Mesenchymal stem cell (in vitro differentiated cells and primary cell): Measurements from ENCODE around the gene DNMT3L.
"Not testable (repeated sequence)": the region's sequence is repeated elsewhere in the genome, so short reads cannot be mapped to it uniquely, and the experiment has no call there.

Source experiments
- DNase-seq: peaks from one replicate; pipeline ENCODE4 v3.0.0-alpha.2; 2013
- H2AFZ ChIP-seq: one replicate; pipeline ENCODE4 v1.6.1; 2013; ENCODE audit warnings: low read depth, mild to moderate bottlenecking, control low read depth, inconsistent platforms, low read length, moderate library complexity
- H2AK5ac ChIP-seq: 2 replicates; pipeline ENCODE4 v1.6.1; 2013; ENCODE audit warnings: low read length, moderate library complexity, mild to moderate bottlenecking, inconsistent platforms; ENCODE audit not compliant: severe bottlenecking
- H2BK120ac ChIP-seq: one replicate; pipeline ENCODE4 v1.6.1; 2013; ENCODE audit warnings: low read depth, mild to moderate bottlenecking, inconsistent platforms, low read length, moderate library complexity
- H2BK12ac ChIP-seq, 2 experiments: one replicate each; pipeline ENCODE4 v1.6.1; 2013; ENCODE audit warnings: inconsistent platforms in 2 of 2, low read length in 2 of 2, mild to moderate bottlenecking in 2 of 2, moderate library complexity in 2 of 2, control low read depth in 1 of 2
- H2BK15ac ChIP-seq: one replicate; pipeline ENCODE4 v1.6.1; 2013; ENCODE audit warnings: mild to moderate bottlenecking, low read depth, inconsistent platforms; ENCODE audit not compliant: poor library complexity, severe bottlenecking
- H2BK5ac ChIP-seq: 2 replicates; pipeline ENCODE4 v1.6.1; 2013; ENCODE audit warnings: low read depth, mild to moderate bottlenecking, low read length, control low read depth, inconsistent platforms; ENCODE audit not compliant: poor library complexity, severe bottlenecking
- H3K14ac ChIP-seq, 2 experiments: one replicate each; pipeline ENCODE4 v1.6.1; 2013; ENCODE audit warnings: inconsistent platforms in 2 of 2, low read length in 2 of 2, control low read depth in 1 of 2, mild to moderate bottlenecking in 1 of 2, moderate library complexity in 1 of 2
- H3K18ac ChIP-seq, 2 experiments: one replicate each; pipeline ENCODE4 v1.6.1; 2013; ENCODE audit warnings: inconsistent platforms in 2 of 2, low read length in 2 of 2, control low read depth in 1 of 2, low read depth in 1 of 2, mild to moderate bottlenecking in 1 of 2
- H3K23ac ChIP-seq, 2 experiments: one replicate each; pipeline ENCODE4 v1.6.1; 2013; ENCODE audit warnings: inconsistent platforms in 2 of 2, low read length in 2 of 2, mild to moderate bottlenecking in 2 of 2, moderate library complexity in 2 of 2, control low read depth in 1 of 2
- H3K27ac ChIP-seq: 2 replicates; pipeline ENCODE4 v1.5.1; 2013; ENCODE audit warnings: mild to moderate bottlenecking, moderate library complexity, low read length, control low read depth, inconsistent platforms; ENCODE audit not compliant: poor library complexity, severe bottlenecking
- H3K27me3 ChIP-seq, 2 experiments: 2 replicates each; pipeline versions ENCODE4 v1.6.1 to v1.7.0; 2013; ENCODE audit warnings: low read length in 2 of 2, mild to moderate bottlenecking in 2 of 2, moderate library complexity in 2 of 2, control low read depth in 1 of 2, inconsistent platforms in 1 of 2; ENCODE audit not compliant: control insufficient read depth in 1 of 2, insufficient read depth in 1 of 2
- H3K36me3 ChIP-seq, 2 experiments: 2 replicates each; pipeline versions ENCODE4 v1.6.1 to v1.7.0; 2013; ENCODE audit warnings: low read length in 2 of 2, control low read depth in 1 of 2, inconsistent platforms in 1 of 2, low read depth in 1 of 2, mild to moderate bottlenecking in 1 of 2; ENCODE audit not compliant: insufficient read depth in 2 of 2, control insufficient read depth in 1 of 2
- H3K4ac ChIP-seq, 2 experiments: one replicate each; pipeline ENCODE4 v1.6.1; 2013; ENCODE audit warnings: inconsistent platforms in 2 of 2, low read length in 2 of 2, mild to moderate bottlenecking in 2 of 2, moderate library complexity in 2 of 2, control low read depth in 1 of 2, low read depth in 1 of 2
- H3K4me1 ChIP-seq: 2 replicates; pipeline ENCODE4 v1.6.1; 2013; ENCODE audit warnings: low read depth, low read length, control low read depth; ENCODE audit not compliant: control insufficient read depth, insufficient read depth
- H3K4me2 ChIP-seq: 2 replicates; pipeline ENCODE4 v1.6.1; 2013; ENCODE audit warnings: low read length, mild to moderate bottlenecking, inconsistent platforms; ENCODE audit not compliant: poor library complexity, severe bottlenecking
- H3K4me3 ChIP-seq, 2 experiments: 2 replicates each; pipeline versions ENCODE4 v1.5.1 to v1.7.0; 2013; ENCODE audit warnings: low read length in 2 of 2, mild to moderate bottlenecking in 2 of 2, control low read depth in 1 of 2, low read depth in 1 of 2; ENCODE audit not compliant: insufficient read depth in 1 of 2
- H3K79me1 ChIP-seq: replicated peaks from 2 replicates; pipeline ENCODE4 v1.6.1; 2013; ENCODE audit warnings: mild to moderate bottlenecking, control low read depth, low read length, inconsistent platforms; ENCODE audit not compliant: poor library complexity, severe bottlenecking
- H3K9ac ChIP-seq: 2 replicates; pipeline ENCODE4 v1.7.0; 2013; ENCODE audit warnings: mild to moderate bottlenecking, low read length, moderate library complexity
- H3K9me3 ChIP-seq: 2 replicates; pipeline ENCODE4 v1.7.0; 2013; ENCODE audit warnings: mild to moderate bottlenecking, low read length; ENCODE audit not compliant: control insufficient read depth
- H4K8ac ChIP-seq: one replicate; pipeline ENCODE4 v1.6.1; 2013; ENCODE audit warnings: inconsistent platforms, mild to moderate bottlenecking, low read length, moderate library complexity
- H4K91ac ChIP-seq: one replicate; pipeline ENCODE4 v1.6.1; 2013; ENCODE audit warnings: mild to moderate bottlenecking, low read length, inconsistent platforms
- WGBS: methylation state at CpG from one replicate; pipeline ENCODE4 v1.1.7; 2013; ENCODE audit warnings: mixed read lengths; 5-methylcytosine and 5-hydroxymethylcytosine counted together

The DNMT3L gene

GRCh38 chr21:44229561-44229960, 32.1 kb downstream of the DNMT3L start:
- H3K14ac ChIP-seq, DNase-seq, H2BK12ac ChIP-seq, H2AK5ac ChIP-seq, H3K79me1 ChIP-seq, H4K8ac ChIP-seq, H3K23ac ChIP-seq, H4K91ac ChIP-seq, H2BK120ac ChIP-seq, H3K9me3 ChIP-seq, H2AFZ ChIP-seq, H2BK15ac ChIP-seq, H3K27ac ChIP-seq, H3K27me3 ChIP-seq, H3K4me1 ChIP-seq, H3K9ac ChIP-seq, H3K4me2 ChIP-seq, H3K4ac ChIP-seq, H3K4me3 ChIP-seq, H2BK5ac ChIP-seq, H3K18ac ChIP-seq, H3K36me3 ChIP-seq: not testable (repeated sequence)
- WGBS, result no CpG with 5 or more reads among the region's 22 CpGs

- not testable (repeated sequence) for H2BK12ac ChIP-seq, H3K14ac ChIP-seq
- no CpG with 5 or more reads among the region's 13 CpGs for WGBS
Measured at GRCh38 chr21:44228109-44228508, 33.6 kb downstream of the DNMT3L start.

GRCh38 chr21:44227614-44228013, 34.1 kb downstream of the DNMT3L start:
- DNase-seq, result not testable (repeated sequence)

More at GRCh38 chr21:44228109-44228508, 33.6 kb downstream of the DNMT3L start:
- not testable (repeated sequence) for H4K8ac ChIP-seq, H4K91ac ChIP-seq, H2BK5ac ChIP-seq, H3K18ac ChIP-seq, H3K27ac ChIP-seq, H2BK120ac ChIP-seq, H3K4me2 ChIP-seq, H3K9ac ChIP-seq, H3K27me3 ChIP-seq, H2BK15ac ChIP-seq, DNase-seq, H3K36me3 ChIP-seq, H3K4me3 ChIP-seq, H2AFZ ChIP-seq, H3K4me1 ChIP-seq, H3K4ac ChIP-seq, H3K23ac ChIP-seq, H3K9me3 ChIP-seq, H3K79me1 ChIP-seq, H2AK5ac ChIP-seq

GRCh38 chr21:44225605-44226004, 36.1 kb downstream of the DNMT3L start:
- not testable (repeated sequence) for H3K4me3 ChIP-seq, H3K36me3 ChIP-seq, DNase-seq, H2BK12ac ChIP-seq, H3K18ac ChIP-seq, H2AK5ac ChIP-seq, H3K9me3 ChIP-seq, H3K4me2 ChIP-seq, H4K8ac ChIP-seq, H2BK120ac ChIP-seq, H3K14ac ChIP-seq, H3K79me1 ChIP-seq, H2BK15ac ChIP-seq, H3K4me1 ChIP-seq, H3K4ac ChIP-seq, H3K27ac ChIP-seq, H2BK5ac ChIP-seq, H2AFZ ChIP-seq, H3K23ac ChIP-seq, H3K27me3 ChIP-seq, H4K91ac ChIP-seq, H3K9ac ChIP-seq
- no CpG with 5 or more reads among the region's 6 CpGs for WGBS

More at GRCh38 chr21:44227614-44228013, 34.1 kb downstream of the DNMT3L start:
- H2AK5ac ChIP-seq, H2BK15ac ChIP-seq, H3K36me3 ChIP-seq, H3K18ac ChIP-seq, H3K9ac ChIP-seq, H3K14ac ChIP-seq, H3K4me2 ChIP-seq, H2AFZ ChIP-seq, H3K79me1 ChIP-seq, H4K8ac ChIP-seq, H3K27me3 ChIP-seq, H3K4me3 ChIP-seq, H3K4me1 ChIP-seq, H2BK120ac ChIP-seq, H3K9me3 ChIP-seq, H2BK5ac ChIP-seq, H3K23ac ChIP-seq, H2BK12ac ChIP-seq, H3K27ac ChIP-seq, H4K91ac ChIP-seq, H3K4ac ChIP-seq: not testable (repeated sequence)
- no CpG with 5 or more reads among the region's 9 CpGs for WGBS
